Uterus (tissue), 2 donors: Measurements from ENCODE around the gene TRAP1.

Experiments
- POLR2A ChIP-seq, 2 donors: fragments of 450-650 bp; IDR thresholded peaks; one replicate each; pipeline ENCODE4 v1.6.1; 2016; ENCODE audit warnings: antibody characterized with exemption in 2 of 2, mild to moderate bottlenecking in 1 of 2, moderate library complexity in 1 of 2
- TF ChIP-seq, protein P1 (sequence below), 4 experiments: fragments of 200-600 bp in 2 of 4; fragments of 450-650 bp in 2 of 4; sonication (generic) in 2 of 4; IDR thresholded peaks; one replicate each; pipeline ENCODE4 v1.5.1; 2016 to 2019; ENCODE audit warnings: antibody characterized with exemption in 4 of 4, mild to moderate bottlenecking in 2 of 4, moderate library complexity in 1 of 4

DNA sequence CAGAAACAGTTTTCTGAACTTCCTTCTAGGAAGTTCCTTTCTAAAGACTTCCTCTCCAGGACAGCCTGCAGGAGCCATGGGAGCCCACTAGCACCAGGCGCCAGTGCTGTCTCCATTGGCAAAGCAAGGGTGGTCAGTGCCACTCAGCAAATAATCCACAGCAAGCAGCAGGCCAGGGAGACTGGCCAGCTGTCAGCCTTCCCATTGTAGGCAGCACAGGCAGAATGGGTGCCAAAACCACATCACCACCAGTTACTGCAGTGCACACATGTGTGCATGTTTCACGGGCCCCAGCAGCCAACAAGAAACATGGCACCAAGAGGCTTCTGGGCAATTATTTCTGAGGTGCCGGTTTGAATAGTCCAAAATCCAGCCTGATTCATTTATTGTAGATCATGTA, 36.1 kb downstream of the TRAP1 start:
- TF ChIP-seq, protein P1, sequence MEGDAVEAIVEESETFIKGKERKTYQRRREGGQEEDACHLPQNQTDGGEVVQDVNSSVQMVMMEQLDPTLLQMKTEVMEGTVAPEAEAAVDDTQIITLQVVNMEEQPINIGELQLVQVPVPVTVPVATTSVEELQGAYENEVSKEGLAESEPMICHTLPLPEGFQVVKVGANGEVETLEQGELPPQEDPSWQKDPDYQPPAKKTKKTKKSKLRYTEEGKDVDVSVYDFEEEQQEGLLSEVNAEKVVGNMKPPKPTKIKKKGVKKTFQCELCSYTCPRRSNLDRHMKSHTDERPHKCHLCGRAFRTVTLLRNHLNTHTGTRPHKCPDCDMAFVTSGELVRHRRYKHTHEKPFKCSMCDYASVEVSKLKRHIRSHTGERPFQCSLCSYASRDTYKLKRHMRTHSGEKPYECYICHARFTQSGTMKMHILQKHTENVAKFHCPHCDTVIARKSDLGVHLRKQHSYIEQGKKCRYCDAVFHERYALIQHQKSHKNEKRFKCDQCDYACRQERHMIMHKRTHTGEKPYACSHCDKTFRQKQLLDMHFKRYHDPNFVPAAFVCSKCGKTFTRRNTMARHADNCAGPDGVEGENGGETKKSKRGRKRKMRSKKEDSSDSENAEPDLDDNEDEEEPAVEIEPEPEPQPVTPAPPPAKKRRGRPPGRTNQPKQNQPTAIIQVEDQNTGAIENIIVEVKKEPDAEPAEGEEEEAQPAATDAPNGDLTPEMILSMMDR (IDR thresholded peaks at IDR 0.05): no peak
- no peak for TF ChIP-seq POLR2A (IDR thresholded peaks at IDR 0.05)
